ENCODE measurements around the gene NCK1. TPM values are rescaled to one million over a fixed set of nuclear protein-coding genes. Genes with fewer than 3 reads are reported as not detected.
A peak's percentile ranks its signal among the peaks of the same experiment; 100 is the strongest.

Gene NCK1
- total RNA-seq, 4 donors from 2014 or later: 53.1 to 74.0 (median 61.6) TPM

- 9 to 17% methylated on average over 8 of the region's 8 CpGs for WGBS, 2 donors
- no peak overlapping the region for H3K4me3 ChIP-seq (ENCODE audit: low read depth, poor library complexity, severe bottlenecking)
- DNase-seq (ENCODE audit: low spot score in 2 of 2): peak; percentile 95 to 98
- no peak for TF ChIP-seq CTCF (IDR thresholded peaks at IDR 0.05)
- no peak for TF ChIP-seq POLR2A (IDR thresholded peaks at IDR 0.05)
- intact Hi-C loops (cut with DNase I; ENCODE audit: low total_unique reads): no loop called here
Measured at GRCh38 chr3:136994772-136995516, 132.9 kb downstream of the NCK1 start.

- peak in 1 of 2 donors; percentile 58 for DNase-seq (ENCODE audit: low spot score in 2 of 2)
- 38 to 42% methylated on average over 1 of the region's 1 CpG for WGBS, 2 donors
- TF ChIP-seq CTCF (IDR thresholded peaks at IDR 0.05) (no peak), POLR2A (IDR thresholded peaks at IDR 0.05) (no peak)
- intact Hi-C loops (cut with DNase I; ENCODE audit: low total_unique reads): no loop called here
- H3K4me3 ChIP-seq (ENCODE audit: low read depth, poor library complexity, severe bottlenecking): no peak overlapping the region
Measured at GRCh38 chr3:136995652-136996051, 133.6 kb downstream of the NCK1 start.

Other genes with a start within 250 kb of the NCK1 start
- 10 to 100 TPM; 32.1 to 37.7 (median 34.4) TPM for gene STAG1, start 109.8 kb upstream of the NCK1 start, total RNA-seq
- 1 to 10 TPM; 1.6 to 4.1 (median 2.6) TPM for gene SLC35G2, start 43.1 kb upstream of the NCK1 start, total RNA-seq
- 100 to 1,000 TPM; 257 to 288 (median 273) TPM for gene IL20RB, start 95.8 kb downstream of the NCK1 start, total RNA-seq

Data from lower leg skin (tissue), 4 donors.